ENCODE results near the gene SOS1. TPM values are rescaled to one million over a fixed set of nuclear protein-coding genes. Genes with fewer than 3 reads are reported as not detected.

Gene SOS1
- total RNA-seq, 1 experiment from 2014 or later: 28.4 TPM

GRCh38 chr2:39164089-39164488 lies 43.2 kb upstream of the SOS1 start:
- POLR2A ChIA-PET: no interaction called here
- H3K27ac Mint-ChIP-seq: no peak overlapping the region
- ATAC-seq: no peak
- peaks cover 6% of the 10 kb centered on the region for H3K4me1 Mint-ChIP-seq
- no peaks in the 10 kb centered on the region for H3K27me3 Mint-ChIP-seq (ENCODE audit: low read depth)
- CTCF ChIA-PET: interaction anchor here (0.8 kb wide), 1 partner anchor 65 kb away, joined by 3 read pairs; no protein-coding TSS in a partner anchor
- TF ChIP-seq MYBL2 (CRISPR knock-in tag; IDR thresholded peaks at IDR 0.05) (no peak), ZNF232 (CRISPR knock-in tag; IDR thresholded peaks at IDR 0.05) (no peak), CDX4 (CRISPR knock-in tag; IDR thresholded peaks at IDR 0.05; ENCODE audit: borderline replicate concordance) (no peak), SP1 (CRISPR knock-in tag; conservative IDR thresholded peaks at IDR 0.05) (no peak), ZNF281 (CRISPR knock-in tag; IDR thresholded peaks at IDR 0.05) (no peak), MXD4 (CRISPR knock-in tag; IDR thresholded peaks at IDR 0.05; ENCODE audit: borderline replicate concordance) (no peak), HMGA2 (CRISPR knock-in tag; IDR thresholded peaks at IDR 0.05) (no peak)
- H3K4me3 Mint-ChIP-seq: no peak overlapping the region
- H3K9me3 Mint-ChIP-seq: peaks cover 4% of the 10 kb centered on the region; the same call in 1 of the 2 replicates
- no peak for DNase-seq (ENCODE audit: low spot score)
- H3K36me3 Mint-ChIP-seq: no peaks in the 10 kb centered on the region

GRCh38 chr2:39160982-39161381 lies 40.1 kb upstream of the SOS1 start:
- ChIA-PET CTCF (interaction anchor here (1.0 kb wide), 1 partner anchor 37 kb away, joined by 3 read pairs; no protein-coding TSS in a partner anchor), POLR2A (no interaction called here)
- Mint-ChIP-seq H3K27me3 (ENCODE audit: low read depth) (no peaks in the 10 kb centered on the region), H3K4me3 (no peak overlapping the region), H3K9me3 (peaks cover 4% of the 10 kb centered on the region; the same call in 1 of the 2 replicates), H3K36me3 (no peaks in the 10 kb centered on the region), H3K4me1 (peaks cover 6% of the 10 kb centered on the region), H3K27ac (no peak overlapping the region)
- TF ChIP-seq MLX (CRISPR knock-in tag; IDR thresholded peaks at IDR 0.05) (no peak), ESRRA (CRISPR knock-in tag; IDR thresholded peaks at IDR 0.05; ENCODE audit: borderline replicate concordance) (no peak), NFATC4 (CRISPR knock-in tag; IDR thresholded peaks at IDR 0.05) (no peak), RELA (CRISPR knock-in tag; IDR thresholded peaks at IDR 0.05; ENCODE audit: borderline replicate concordance) (no peak), ZNF416 (CRISPR knock-in tag; IDR thresholded peaks at IDR 0.05) (no peak), MXD4 (CRISPR knock-in tag; IDR thresholded peaks at IDR 0.05; ENCODE audit: borderline replicate concordance) (no peak), NR2C2 (CRISPR knock-in tag; IDR thresholded peaks at IDR 0.05) (no peak), EMX1 (CRISPR knock-in tag; IDR thresholded peaks at IDR 0.05) (no peak), E2F5 (CRISPR knock-in tag; IDR thresholded peaks at IDR 0.05) (no peak), FOXP4 (CRISPR knock-in tag; IDR thresholded peaks at IDR 0.05) (no peak)
- ATAC-seq (no peak), DNase-seq (ENCODE audit: low spot score) (no peak)

- no peak overlapping the region for H3K4me3 Mint-ChIP-seq
- CTCF ChIA-PET: no interaction called here
- no peaks in the 10 kb centered on the region for H3K36me3 Mint-ChIP-seq
- no peaks in the 10 kb centered on the region for H3K27me3 Mint-ChIP-seq (ENCODE audit: low read depth)
- POLR2A ChIA-PET: no interaction called here
- peaks cover 11% of the 10 kb centered on the region for H3K4me1 Mint-ChIP-seq
- peaks cover 4% of the 10 kb centered on the region; the same call in 1 of the 2 replicates for H3K9me3 Mint-ChIP-seq
- H3K27ac Mint-ChIP-seq: no peak overlapping the region
- ATAC-seq (no peak), DNase-seq (ENCODE audit: low spot score) (no peak)
- TF ChIP-seq ATF6 (CRISPR knock-in tag; IDR thresholded peaks at IDR 0.05): no peak
- no peak for TF ChIP-seq FOXJ3 (CRISPR knock-in tag; IDR thresholded peaks at IDR 0.05; ENCODE audit: borderline replicate concordance)
- no peak for TF ChIP-seq HMGA2 (CRISPR knock-in tag; IDR thresholded peaks at IDR 0.05)
- TF ChIP-seq ZNF671 (CRISPR knock-in tag; IDR thresholded peaks at IDR 0.05): no peak
- no peak for TF ChIP-seq FOXP4 (CRISPR knock-in tag; IDR thresholded peaks at IDR 0.05)
- TF ChIP-seq HMGXB4 (CRISPR knock-in tag; IDR thresholded peaks at IDR 0.05): no peak
Measured at GRCh38 chr2:39159283-39159682, 38.4 kb upstream of the SOS1 start.

All from WTC11 (cell line).